Hippocampal formation (tissue), 2 donors: Measurements from ENCODE around the gene ZNF750.
A peak's percentile ranks its signal among the peaks of the same experiment; 100 is the strongest.

ENCODE experiments used
- DNase-seq, 2 donors: peaks; one replicate each; lab custom pipeline; 2025; lab: John Stamatoyannopoulos, UW

Gene ZNF750

GRCh38 chr17:82839617-82840292 is at the start of gene ZNF750:
Gene ZNF750 (minus strand): TSS chr17:82840022. CDS start chr17:82832454, 7,568 bp downstream.
- no peak for DNase-seq

DNA sequence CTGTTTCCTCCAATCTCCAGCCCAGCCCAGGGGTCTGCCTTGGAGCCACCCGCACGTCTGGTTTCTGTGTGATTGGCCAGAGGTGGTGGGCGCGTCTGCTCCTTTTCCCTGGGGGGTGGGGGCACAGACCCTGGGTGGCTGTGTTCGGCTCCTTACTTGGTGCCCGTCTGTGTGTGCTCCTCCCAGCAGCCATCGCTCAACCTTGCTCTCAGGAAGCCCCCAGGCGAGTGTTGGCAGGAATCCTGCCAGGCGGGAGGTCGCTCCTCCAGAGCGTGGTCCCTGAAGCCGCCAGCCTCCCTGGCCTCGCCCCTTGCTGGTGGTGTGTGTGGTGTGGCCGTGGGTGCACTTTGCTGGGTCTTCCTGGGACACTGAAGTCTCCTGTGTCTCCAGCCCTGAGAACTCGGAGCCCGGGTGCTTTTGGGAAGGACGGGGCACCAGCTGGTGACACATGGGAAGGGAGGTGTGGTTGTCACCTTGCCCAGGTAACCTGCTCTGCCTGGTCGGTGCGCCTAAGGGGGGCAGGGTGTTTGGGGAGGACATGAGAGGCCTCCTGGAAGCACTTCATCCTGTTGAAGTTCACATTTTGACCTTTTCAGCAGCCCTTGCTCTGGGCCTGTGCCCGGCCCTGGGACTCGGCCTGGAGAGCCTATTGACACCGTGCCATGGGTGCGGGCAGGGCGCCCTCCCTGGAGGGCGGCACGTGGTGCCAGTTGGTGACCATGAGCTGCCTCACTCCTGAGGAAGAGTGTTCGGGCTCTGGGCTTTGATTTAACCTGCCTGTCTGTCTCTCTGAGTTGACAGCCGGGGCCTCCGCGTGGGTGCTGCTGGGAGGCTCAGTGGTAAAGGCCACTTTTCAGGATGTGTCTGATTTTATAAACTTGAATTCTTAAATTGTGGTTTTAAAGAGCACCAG is 49.0 kb upstream of the ZNF750 start:
- no peak for DNase-seq

- no peak for DNase-seq
Observed at GRCh38 chr17:82887255-82888164, 47.7 kb upstream of the ZNF750 start.

- no peak for DNase-seq
Observed at GRCh38 chr17:82884970-82885353, 45.1 kb upstream of the ZNF750 start.

GRCh38 chr17:82884341-82884969 is 44.6 kb upstream of the ZNF750 start:
- DNase-seq = no peak

DNA sequence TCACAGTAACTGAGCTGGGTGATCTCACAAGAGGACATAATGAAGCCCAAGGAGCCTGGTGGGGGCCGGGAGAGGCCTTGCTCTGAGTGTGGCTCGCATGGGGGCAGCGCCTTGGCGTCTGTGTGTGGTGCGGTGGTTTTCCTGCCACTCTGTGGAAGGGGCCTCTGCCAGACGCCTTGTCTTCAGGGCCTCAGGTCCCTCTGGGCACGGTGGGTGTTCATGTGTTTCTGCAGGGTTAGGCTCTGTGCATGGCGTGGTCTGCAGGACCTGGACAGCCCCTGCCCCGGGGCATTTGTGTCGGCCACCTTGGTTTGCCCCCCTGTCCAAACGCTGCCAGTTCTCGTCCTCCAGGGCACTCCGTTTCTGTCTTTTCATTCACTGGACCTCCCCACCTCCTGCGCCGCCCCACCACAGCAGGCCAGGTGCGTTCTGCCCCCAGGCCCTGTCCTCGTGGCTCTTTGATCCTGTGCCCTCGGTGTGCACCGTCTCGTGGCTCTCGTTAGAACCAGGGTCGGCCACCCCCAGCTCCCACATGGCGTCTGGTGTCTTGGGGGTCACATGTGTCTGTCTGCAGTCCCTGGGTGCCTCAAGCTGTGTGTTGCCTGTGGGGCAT is 43.7 kb upstream of the ZNF750 start:
- no peak for DNase-seq

DNA sequence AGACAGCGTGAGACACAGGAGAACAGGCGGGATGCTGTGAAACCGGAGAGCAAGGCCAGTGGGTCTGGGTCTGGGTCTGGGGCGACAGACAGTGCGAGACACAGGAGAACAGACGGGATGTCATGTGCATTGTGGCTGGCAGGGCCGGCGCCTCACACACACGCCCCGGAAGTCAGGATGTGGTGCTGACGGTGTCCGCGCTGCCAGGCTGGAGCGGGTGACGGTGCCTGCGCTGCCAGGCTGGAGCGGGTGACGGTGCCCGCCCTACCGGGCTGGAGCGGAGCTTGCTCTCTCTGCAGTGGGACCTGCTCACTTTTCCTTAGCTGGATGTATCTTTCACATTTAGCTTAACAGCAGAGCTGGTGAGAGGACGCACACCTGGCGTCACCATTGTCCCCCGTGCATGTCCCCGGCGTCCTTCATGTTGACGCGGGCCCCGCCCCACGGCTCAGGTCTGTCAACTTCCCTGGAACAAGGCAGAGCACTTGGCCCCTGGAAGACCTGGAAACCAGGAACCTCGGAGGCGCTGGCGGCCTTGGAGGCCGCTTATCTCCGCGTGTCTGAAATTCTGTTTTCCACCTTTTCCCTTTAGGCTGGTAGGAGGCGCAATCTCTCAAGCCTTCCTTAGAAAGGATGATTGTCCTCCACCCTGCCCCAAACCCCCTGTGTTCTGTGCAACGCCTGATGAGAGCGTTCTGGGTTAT is 43.0 kb upstream of the ZNF750 start:
- no peak for DNase-seq

- DNase-seq = peak in 1 of 2 donors; percentile 61
Observed at GRCh38 chr17:82881900-82882714, 42.3 kb upstream of the ZNF750 start.

DNA sequence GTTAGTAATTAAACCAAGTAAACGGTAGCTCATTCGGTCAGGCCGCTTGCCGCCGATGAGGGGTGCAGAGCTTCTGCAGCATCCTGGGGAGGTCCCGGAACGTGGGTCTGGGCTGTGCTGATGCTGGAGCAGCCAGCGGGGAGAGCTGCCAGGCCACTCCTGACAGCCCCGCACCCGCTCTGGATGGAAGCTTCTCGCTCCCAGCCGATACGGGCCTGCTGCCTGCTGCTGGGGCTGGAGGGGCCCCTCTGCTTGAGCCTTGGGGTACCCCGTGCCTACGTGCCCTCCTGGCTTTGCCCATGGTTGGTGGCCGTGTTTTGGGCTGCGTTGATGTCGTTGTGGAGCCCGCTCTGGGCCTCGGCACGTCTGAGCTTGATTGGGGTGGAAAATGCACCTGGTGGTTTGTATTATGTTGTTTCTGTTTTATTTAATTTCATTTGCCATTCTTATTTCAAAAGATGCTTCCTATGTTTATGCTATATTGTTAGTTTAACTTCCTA is 41.6 kb upstream of the ZNF750 start:
- DNase-seq = no peak

- no peak for DNase-seq
Observed at GRCh38 chr17:82880620-82881323, 41.0 kb upstream of the ZNF750 start.

- no peak for DNase-seq
Observed at GRCh38 chr17:82879241-82879640, 39.4 kb upstream of the ZNF750 start.

- no peak for DNase-seq
Observed at GRCh38 chr17:82878527-82878926, 38.7 kb upstream of the ZNF750 start.

- peak; percentile 63 to 64 for DNase-seq
Observed at GRCh38 chr17:82876602-82877379, 37.0 kb upstream of the ZNF750 start.

- no peak for DNase-seq
Observed at GRCh38 chr17:82876149-82876548, 36.3 kb upstream of the ZNF750 start.

DNA sequence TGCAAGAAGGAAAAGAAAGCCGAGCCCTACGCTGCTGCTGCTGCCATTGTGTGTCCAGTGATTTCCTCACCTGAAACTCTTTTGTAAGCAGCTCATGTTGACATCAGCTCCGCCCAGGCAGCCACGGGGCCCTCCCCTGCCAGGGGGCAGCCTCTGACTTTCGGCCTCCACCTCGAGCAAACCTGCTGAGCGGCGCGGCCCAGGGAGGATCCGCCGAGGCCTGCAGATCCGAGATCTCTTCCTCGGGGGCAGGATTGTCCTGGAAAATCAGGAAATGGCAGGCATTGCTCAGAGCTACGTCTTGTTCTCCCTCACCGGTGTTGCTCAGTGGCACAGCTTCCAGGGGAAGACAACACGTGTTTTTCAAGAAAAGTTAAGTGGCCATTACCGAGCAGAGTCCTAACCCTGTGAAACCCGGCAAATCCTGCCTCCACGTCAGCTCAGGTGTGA is 35.6 kb upstream of the ZNF750 start:
- DNase-seq = no peak

DNA sequence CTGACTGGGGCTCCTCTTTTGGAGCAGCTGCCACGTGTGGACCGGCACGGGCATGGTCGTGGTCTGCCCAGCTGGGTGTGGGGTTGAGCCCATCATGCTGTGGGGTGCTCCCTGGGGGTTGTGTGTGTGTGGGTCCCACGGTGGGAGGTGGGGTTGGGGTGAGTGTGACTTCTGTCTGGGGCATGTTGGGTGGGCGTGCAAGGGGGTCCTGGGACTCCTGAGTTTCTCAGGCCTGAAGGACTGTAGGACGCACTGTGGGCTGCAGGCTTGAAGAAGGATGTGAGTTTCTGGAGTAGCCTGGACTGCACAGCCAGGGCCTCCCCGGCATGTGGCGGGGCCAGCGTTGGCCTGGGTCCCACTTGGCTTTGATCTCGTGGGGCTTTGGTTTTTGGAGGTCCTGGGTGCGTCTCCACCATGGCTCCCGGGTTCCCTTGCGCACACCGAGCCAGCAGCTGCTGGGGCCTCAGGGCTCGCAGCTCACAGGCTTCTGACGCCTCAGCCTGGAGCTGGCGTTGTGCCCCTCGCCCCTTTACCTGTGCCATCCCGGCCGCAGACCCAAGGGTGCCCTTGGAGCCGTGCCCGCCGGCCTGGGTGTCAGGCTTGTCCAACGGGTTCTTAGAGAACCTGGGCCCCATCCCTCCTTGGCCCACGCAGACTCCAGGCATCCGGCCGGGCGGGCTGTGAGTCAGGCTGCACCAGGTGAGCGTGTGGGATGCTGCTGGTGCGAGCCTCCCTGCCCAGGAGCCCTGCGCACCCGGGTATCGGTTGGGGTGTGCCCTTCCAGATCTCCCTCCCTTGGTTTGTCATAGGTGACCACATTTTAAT is 34.4 kb upstream of the ZNF750 start:
- DNase-seq = no peak

- DNase-seq = no peak
Observed at GRCh38 chr17:82873521-82873920, 33.7 kb upstream of the ZNF750 start.
